Stimulated activated naive CD8-positive, alpha-beta T cell treated with anti-CD3 and anti-CD28 coated beads, Interleukin-15, Interleukin-2, amounts not matched to agents 100 ng/mL and 50 ng/mL, for 24 hours (primary cell): Measurements from ENCODE around the gene SPEM3.
A peak's percentile ranks its signal among the peaks of the same experiment; 100 is the strongest.

Source experiments
- H3K27ac Mint-ChIP-seq: one replicate; pipeline ENCODE4 v1.8.0; 2021; ENCODE audit warnings: mild to moderate bottlenecking, mixed read lengths
- H3K27me3 Mint-ChIP-seq: one replicate; pipeline ENCODE4 v1.8.0; 2021; ENCODE audit warnings: mixed read lengths
- H3K36me3 Mint-ChIP-seq: one replicate; pipeline ENCODE4 v1.8.0; 2021; ENCODE audit warnings: low read depth, mixed read lengths
- H3K4me1 Mint-ChIP-seq: one replicate; pipeline ENCODE4 v1.8.0; 2021; ENCODE audit warnings: low read depth, mixed read lengths
- H3K4me3 Mint-ChIP-seq: one replicate; pipeline ENCODE4 v1.8.0; 2021; ENCODE audit warnings: mild to moderate bottlenecking, mixed read lengths
- H3K9me3 Mint-ChIP-seq: one replicate; pipeline ENCODE4 v1.8.0; 2021; ENCODE audit warnings: mixed read lengths

Gene SPEM3

DNA sequence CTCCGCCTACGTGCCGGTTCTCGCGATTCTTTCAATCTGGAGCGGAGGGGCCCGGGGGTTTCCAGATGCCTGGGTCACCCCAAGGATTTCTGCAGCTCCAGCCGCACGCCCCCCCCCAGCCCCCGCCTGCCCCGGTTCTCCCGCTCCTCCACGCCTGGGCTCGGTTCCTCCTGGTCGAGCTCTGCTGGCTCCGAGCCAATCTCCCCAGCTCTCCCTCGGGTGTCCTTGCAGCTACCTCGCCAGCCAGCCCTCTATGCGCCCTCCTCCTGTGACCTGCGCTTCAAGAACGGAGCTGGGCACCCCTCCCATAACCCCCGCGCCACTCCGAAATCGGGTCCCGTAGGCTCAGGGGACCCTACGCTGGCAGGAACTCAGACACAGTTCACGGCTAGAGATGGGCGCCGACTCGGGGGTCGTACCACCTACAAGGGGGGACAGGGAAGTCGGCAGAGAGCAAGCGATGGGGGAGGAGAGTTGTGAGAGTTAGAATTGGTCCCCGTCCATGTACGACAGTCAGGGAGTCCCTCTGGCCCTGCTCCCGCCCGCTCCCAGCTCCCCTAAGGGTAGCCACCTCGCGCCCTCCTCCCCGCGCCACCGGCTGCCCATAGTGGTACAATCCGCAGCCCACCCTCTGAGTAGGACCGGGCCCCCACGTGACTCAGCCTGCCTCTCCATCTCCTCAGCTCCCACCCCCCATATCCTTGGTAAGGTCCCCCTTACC is 11.6 kb downstream of the SPEM3 start:
- peak overlapping the region; percentile 81 for H3K4me3 Mint-ChIP-seq
- no peaks in the 10 kb centered on the region for H3K9me3 Mint-ChIP-seq
- peaks cover 49% of the 10 kb centered on the region for H3K27me3 Mint-ChIP-seq
- H3K4me1 Mint-ChIP-seq: peaks cover 55% of the 10 kb centered on the region
- H3K27ac Mint-ChIP-seq: peak overlapping the region; percentile 71
- peaks cover 4% of the 10 kb centered on the region for H3K36me3 Mint-ChIP-seq

DNA sequence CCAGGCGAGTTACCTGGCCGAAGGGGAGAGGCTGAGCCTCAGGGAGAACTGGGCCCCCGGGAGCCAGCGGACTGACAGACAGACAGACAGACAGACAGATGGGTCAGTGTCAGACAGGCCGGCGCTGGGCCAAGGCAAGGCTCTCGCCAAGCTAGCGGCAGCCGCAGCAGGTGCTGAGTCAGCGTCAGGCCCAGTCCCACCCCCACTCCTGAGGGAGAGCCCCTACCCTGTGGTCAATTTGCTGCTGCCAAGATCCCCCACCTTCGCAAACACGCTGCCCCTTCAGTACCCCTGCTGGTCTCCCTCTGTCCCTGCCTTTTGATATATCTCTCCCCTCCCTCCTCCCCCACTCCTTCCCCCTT is 12.2 kb downstream of the SPEM3 start:
- peaks cover 54% of the 10 kb centered on the region for H3K27me3 Mint-ChIP-seq
- peaks cover 57% of the 10 kb centered on the region for H3K4me1 Mint-ChIP-seq
- peaks cover 4% of the 10 kb centered on the region for H3K36me3 Mint-ChIP-seq
- H3K27ac Mint-ChIP-seq: no peak overlapping the region
- H3K4me3 Mint-ChIP-seq: peak overlapping the region; percentile 81
- H3K9me3 Mint-ChIP-seq: no peaks in the 10 kb centered on the region

DNA sequence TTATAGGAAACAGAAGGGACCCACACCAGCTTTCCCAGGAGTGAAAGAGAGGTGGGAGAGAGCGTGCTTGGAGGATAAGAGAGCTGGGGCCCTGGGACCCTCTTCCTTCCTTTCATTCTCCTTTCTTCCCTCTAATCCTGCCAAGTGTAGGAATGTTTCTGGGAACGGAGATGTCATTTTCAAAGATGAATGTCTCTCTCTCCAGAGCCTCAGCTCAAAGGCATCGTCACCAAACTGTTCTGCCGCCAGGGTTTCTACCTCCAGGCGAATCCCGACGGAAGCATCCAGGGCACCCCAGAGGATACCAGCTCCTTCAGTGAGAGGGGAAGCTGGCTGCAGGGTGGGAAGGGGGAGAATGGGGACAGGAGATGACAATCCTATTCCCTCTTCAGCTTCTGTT is 12.6 kb downstream of the SPEM3 start:
- no peak overlapping the region for H3K4me3 Mint-ChIP-seq
- no peaks in the 10 kb centered on the region for H3K9me3 Mint-ChIP-seq
- peaks cover 4% of the 10 kb centered on the region for H3K36me3 Mint-ChIP-seq
- peaks cover 58% of the 10 kb centered on the region for H3K27me3 Mint-ChIP-seq
- no peak overlapping the region for H3K27ac Mint-ChIP-seq
- H3K4me1 Mint-ChIP-seq: peaks cover 58% of the 10 kb centered on the region

DNA sequence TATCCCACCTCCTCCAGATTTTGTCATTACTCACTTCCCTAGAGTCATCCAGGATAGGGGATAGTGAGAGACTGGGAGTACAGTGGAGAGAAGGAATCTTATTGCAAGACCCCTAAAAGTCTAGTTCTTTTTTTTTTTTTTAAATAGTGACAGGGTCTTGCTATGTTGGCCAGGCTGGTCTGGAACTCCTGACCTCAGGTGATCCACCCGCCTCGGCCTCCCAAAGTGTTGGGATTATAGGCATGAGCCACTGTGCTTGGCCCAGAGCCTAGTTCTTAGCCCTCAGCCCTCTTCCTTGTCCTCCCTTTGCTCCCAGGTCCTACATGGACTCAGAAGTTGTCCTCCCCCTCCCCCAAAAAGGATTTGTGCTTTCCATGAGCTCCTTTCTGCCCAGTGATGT is 13.5 kb downstream of the SPEM3 start:
- H3K36me3 Mint-ChIP-seq: peaks cover 4% of the 10 kb centered on the region

DNA sequence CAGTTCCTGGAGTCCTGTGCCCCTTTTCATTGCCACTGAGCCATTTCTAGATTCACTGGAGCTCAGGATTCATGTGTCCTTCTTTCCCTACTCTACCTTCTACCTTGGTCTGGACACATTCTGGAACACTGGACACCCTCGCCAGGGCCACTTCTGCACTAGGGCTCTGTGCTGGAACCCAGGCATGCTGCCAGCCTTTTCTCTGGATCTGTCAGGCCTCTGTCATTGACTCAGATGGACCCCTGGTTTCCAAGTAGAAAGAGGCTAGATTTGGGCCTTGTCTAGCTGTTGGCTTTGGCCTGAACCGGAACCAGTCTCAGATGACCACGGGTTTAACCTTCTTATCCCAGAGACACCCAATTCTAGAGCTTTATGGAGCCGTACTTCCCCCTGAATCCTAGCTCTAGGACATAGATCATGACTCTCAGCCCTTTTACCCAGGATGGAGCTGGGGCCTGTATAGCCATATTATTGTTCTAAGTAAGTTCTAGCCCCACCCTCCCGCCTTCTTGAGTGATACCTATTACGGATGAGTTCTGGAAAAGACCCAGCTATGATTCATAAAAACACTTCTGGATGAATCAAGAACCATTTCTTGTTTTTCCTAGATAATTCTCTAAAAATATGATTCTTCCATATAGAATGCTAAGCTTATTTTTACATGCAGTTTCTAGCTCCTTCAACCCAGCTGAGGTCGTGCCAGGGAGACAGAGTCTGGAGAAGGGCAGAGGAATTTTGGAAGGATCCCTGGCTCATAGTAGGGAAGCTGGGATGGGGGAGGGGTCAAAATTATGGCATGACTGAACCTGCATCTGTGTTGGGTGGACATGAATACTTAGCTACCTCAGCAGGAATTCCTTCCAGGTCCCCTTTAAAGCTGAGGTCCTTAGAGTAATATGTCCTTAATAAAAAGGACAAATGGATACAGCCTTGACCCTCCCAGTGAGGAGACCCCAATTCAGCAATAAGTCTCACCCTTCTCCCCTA is 15.1 kb downstream of the SPEM3 start:
- H3K36me3 Mint-ChIP-seq: peaks cover 5% of the 10 kb centered on the region
- H3K27ac Mint-ChIP-seq: no peak overlapping the region
- H3K9me3 Mint-ChIP-seq: no peaks in the 10 kb centered on the region
- H3K27me3 Mint-ChIP-seq: peaks cover 67% of the 10 kb centered on the region
- no peak overlapping the region for H3K4me3 Mint-ChIP-seq
- peaks cover 39% of the 10 kb centered on the region for H3K4me1 Mint-ChIP-seq

More for the DNA sequence above, 13.5 kb downstream of the SPEM3 start:
- peaks cover 64% of the 10 kb centered on the region for H3K27me3 Mint-ChIP-seq
- no peak overlapping the region for H3K4me3 Mint-ChIP-seq
- peaks cover 53% of the 10 kb centered on the region for H3K4me1 Mint-ChIP-seq
- no peaks in the 10 kb centered on the region for H3K9me3 Mint-ChIP-seq
- H3K27ac Mint-ChIP-seq: no peak overlapping the region

DNA sequence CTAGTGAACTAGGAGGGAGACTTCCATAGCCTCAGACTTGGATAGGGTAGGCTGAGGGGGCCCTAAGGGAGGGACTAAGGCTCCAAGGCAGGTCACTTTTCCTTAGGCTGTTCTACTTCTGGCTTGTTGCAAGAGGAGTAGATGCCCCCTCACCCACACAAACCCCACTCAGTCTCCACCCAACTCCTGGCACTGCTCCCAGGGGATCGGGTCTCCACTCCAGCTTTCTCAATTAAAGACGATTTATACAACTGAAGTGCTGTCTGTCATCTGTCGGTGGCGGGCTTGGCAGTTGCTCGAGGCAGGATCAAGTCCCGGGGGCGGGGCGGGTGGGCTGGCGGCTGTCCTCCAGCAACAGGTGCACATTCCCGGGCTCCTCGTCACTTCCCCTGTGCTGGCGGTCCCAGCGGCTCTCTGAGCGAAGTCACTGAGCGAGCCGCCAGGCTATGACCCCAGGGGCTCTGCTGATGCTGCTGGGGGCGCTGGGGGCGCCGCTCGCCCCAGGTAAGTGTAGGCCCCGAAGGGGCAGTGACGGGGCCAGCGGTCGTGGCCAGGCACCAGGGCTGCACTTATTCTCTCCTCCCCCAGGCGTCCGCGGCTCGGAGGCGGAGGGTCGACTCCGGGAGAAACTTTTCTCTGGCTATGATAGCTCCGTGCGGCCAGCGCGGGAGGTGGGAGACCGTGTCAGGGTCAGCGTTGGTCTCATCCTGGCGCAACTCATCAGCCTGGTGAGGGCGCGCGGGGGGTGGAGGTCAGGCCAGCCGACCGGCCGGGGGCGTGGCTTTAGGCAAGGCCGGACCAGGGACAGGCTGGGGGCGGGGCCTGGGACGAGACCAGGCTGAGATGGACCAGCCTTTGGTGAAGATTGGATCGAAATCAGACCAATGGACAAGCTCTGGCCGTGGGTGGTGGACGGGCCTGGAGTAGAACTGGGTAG is 16.3 kb downstream of the SPEM3 start, which contains the start of gene CHRNB1:
Gene CHRNB1 (plus strand): TSS at position 380 of the 937 bp plus-strand sequence. CDS start 67 bp downstream, at position 447.
- H3K36me3 Mint-ChIP-seq: peaks cover 6% of the 10 kb centered on the region
- no peaks in the 10 kb centered on the region for H3K9me3 Mint-ChIP-seq
- peak within 1 kb of the TSS; percentile 55 for H3K4me3 Mint-ChIP-seq
- H3K4me1 Mint-ChIP-seq: peaks cover 32% of the 10 kb centered on the region
- peak within 1 kb of the TSS; percentile 22 for H3K27ac Mint-ChIP-seq
- H3K27me3 Mint-ChIP-seq: peaks cover 63% of the 10 kb centered on the region

DNA sequence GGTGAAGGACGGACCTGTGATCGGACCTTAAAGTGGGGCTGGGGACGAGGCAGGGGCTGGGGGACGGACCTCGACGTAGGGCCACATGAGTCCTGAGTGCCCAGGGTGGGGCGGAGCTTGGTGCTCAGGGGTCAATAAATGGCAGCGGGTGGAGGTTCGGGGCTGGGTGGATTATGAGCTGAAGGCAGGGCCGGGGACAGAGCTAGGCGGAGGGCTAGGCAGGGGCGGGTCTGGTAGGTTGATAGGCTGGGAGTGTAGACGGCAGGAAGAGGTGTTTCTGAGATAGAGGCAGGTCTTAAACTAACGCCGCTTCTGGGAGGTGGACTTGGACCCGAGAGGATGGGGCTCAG is 16.9 kb downstream of the SPEM3 start:
- Mint-ChIP-seq H3K27ac (peak overlapping the region; percentile 22), H3K27me3 (peaks cover 59% of the 10 kb centered on the region), H3K9me3 (no peaks in the 10 kb centered on the region), H3K4me3 (peak overlapping the region; percentile 55), H3K36me3 (peaks cover 6% of the 10 kb centered on the region), H3K4me1 (peaks cover 25% of the 10 kb centered on the region)

DNA sequence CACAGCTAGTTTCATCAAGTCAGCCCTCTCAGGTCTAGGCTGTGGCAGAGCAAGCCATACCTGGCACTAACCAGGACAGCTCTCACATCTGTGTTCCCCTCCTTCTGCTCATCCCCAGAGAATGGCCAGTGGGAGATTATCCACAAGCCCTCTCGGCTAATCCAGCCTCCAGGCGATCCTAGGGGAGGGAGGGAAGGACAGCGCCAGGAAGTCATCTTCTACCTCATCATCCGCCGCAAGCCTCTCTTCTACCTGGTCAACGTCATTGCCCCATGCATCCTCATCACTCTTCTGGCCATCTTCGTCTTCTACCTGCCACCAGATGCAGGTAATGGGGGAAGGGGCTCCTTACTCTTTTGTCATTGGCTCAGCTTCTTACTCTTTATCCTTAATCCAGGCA is 19.8 kb downstream of the SPEM3 start:
- peaks cover 6% of the 10 kb centered on the region for H3K36me3 Mint-ChIP-seq
- H3K27ac Mint-ChIP-seq: no peak overlapping the region
- H3K27me3 Mint-ChIP-seq: peaks cover 41% of the 10 kb centered on the region
- no peaks in the 10 kb centered on the region for H3K9me3 Mint-ChIP-seq
- H3K4me3 Mint-ChIP-seq: no peak overlapping the region
- peaks cover 22% of the 10 kb centered on the region for H3K4me1 Mint-ChIP-seq

DNA sequence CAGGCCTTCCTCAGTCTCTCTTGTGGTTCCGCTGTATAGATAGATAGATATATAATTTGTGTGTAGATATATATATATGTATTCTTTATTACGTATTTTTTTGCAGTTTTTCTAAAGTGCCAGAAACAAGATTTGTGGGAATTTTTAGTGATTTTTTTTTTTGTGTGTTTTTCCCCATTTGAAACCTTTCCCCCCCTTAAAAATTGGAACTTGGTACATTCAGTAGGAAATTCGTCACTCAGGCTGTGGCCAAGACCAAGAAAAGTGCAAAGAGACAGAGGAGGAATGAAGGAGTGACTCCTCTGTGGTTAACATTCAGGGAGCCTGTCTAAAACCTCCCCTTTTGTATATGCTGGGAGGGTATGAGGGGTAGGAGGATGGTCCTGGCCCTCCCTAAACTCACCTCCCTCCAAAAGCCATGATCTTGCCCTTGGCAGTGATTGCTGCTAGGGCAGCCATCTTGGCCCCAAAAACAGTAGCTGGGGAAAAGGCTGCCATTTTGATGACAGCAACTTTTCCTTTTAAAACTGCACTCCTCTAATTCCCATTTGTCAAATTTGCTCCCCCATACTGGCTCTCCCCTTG is 31.4 kb downstream of the SPEM3 start:
- peaks cover 5% of the 10 kb centered on the region for H3K36me3 Mint-ChIP-seq
- peaks cover 14% of the 10 kb centered on the region for H3K4me1 Mint-ChIP-seq
- H3K27me3 Mint-ChIP-seq: no peaks in the 10 kb centered on the region
- no peaks in the 10 kb centered on the region for H3K9me3 Mint-ChIP-seq
- no peak overlapping the region for H3K27ac Mint-ChIP-seq
- H3K4me3 Mint-ChIP-seq: no peak overlapping the region

DNA sequence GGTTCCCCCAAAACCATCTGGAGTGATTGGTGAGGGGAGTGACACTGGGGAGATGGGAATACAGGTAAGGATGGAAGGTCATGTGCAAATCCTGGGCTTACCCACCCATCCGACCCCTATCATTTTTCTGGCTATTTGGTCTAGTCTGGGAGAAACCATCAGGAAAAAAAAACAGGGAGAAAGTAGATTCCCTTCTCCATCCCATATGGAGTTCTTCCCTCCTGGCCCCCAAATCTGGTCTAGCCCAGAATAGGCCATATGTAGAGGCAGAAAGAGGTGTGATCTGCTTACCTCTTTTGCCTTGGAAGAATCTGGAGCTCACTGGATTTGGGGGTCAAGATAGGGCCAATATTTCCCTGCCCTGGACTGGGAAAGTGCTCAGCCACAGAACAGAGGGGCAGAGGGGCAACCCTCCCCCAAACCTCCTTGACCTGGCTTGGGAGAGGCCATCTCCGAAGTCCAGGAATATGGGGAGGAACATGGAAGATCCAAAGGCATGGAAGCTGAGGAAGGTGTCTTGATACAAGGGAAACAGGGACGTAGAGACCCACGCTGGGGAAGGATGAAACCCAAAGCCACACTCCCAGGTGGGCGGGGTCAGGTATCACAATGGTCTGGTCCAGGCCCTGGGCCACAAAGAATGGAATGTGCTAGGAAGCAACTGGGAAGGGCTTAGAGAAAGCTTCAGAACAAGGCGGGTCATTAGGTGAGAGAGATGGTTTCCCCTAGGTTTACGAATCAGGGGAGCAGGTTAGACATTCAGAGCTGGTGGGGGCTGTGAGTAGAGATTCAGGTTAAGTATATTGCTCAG is 32.4 kb downstream of the SPEM3 start:
- Mint-ChIP-seq H3K27me3 (no peaks in the 10 kb centered on the region), H3K27ac (no peak overlapping the region), H3K4me1 (peaks cover 8% of the 10 kb centered on the region)

DNA sequence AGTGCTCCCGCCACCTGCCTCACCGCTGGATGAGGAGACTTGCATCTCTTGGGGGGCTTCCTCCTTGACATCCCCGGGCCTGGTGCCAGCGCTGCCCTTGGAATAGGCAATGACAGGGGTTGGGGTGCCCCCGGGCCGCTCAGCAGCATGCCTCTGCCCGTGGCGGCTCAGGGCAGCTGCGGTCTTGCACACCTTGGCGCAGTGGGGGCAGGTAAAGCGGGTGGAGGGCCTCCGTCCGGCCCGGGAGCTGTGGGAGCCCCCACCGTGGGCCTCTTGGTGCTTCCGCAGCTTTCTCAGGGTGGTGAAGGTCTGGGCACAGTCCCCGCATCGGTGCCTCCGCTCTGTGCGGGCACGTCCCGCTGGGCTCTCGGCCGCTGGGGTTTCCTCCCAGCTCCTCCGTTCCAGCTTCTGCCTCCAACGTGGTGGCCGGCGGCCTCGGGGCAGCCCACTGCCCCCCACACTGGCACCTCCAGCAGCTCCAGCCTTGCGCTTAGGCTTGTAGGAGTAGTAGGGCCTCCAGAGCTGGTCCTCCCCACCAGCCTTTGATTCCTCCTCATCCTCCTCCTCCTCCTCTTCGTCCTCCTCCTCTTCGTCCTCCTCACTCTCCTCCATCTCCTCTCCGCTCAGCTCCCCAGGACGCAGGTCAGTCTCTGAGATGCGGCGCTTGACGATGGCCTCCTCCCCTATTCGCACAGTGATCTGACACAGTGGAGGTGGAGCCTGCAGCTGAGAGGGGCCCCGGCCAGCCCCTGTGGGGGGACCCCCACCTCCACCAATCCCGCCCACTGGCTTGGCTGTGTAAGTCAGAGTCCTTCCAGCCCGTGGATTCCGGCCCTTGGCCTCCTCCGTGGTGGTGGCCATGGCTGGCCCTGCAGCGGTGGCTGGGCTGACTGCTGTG is 34.1 kb downstream of the SPEM3 start:
- Mint-ChIP-seq H3K4me3 (no peak overlapping the region), H3K9me3 (no peaks in the 10 kb centered on the region), H3K36me3 (peaks cover 9% of the 10 kb centered on the region), H3K4me1 (peaks cover 14% of the 10 kb centered on the region), H3K27ac (no peak overlapping the region), H3K27me3 (no peaks in the 10 kb centered on the region)

More for the DNA sequence above, 32.4 kb downstream of the SPEM3 start:
- Mint-ChIP-seq H3K4me3 (no peak overlapping the region), H3K36me3 (peaks cover 9% of the 10 kb centered on the region), H3K9me3 (no peaks in the 10 kb centered on the region)

DNA sequence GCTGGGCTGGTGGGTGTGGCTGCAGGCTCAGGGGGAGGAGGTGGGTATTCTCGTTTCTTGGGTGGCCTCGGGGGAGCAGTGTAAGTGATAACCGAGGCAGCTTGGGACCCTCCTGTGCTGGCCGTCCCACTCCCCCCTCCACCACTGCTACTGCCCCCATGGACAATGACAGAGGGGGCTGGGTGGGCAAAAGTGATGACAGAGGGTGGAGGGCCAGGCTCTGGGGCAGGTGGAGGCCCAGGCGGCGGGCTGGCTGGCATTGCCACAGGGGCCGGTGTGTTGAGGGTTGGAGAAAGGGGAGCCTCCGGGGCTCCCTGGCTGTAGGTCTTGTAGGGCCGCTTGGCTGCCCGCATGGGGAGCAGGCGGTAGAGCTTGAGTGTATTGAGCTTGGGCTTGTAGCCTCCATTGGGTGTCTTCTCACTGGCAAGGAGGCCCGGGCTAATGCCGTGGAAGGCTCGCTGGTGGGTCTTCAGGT is 34.8 kb downstream of the SPEM3 start:
- Mint-ChIP-seq H3K27me3 (no peaks in the 10 kb centered on the region), H3K4me1 (peaks cover 16% of the 10 kb centered on the region), H3K36me3 (peaks cover 9% of the 10 kb centered on the region), H3K4me3 (no peak overlapping the region), H3K9me3 (no peaks in the 10 kb centered on the region), H3K27ac (no peak overlapping the region)

DNA sequence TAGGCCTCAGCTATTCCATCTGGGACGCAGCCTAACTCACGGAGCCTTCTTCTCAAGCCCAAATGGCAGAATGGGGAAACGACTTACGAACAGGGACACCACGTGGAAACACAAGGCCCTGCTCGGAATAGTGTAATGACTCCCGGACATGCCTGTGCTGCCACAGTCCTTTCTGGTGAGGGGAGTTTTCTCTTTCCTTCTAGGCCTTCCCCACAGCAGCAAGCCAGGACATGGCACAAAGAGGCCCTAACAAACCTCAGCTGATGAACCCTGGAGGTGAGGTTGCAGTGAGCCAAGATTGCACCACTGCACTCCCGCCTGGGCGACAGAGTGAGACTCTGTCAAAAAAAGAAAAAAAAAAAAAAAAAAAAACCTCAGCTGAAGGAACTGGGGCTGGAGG is 35.4 kb downstream of the SPEM3 start:
- Mint-ChIP-seq H3K27ac (no peak overlapping the region), H3K4me1 (peaks cover 16% of the 10 kb centered on the region), H3K4me3 (no peak overlapping the region), H3K9me3 (no peaks in the 10 kb centered on the region), H3K27me3 (no peaks in the 10 kb centered on the region), H3K36me3 (peaks cover 9% of the 10 kb centered on the region)
